Measurements from ENCODE around the gene SYT14.

- TF ChIP-seq POLR2A (IDR thresholded peaks at IDR 0.05), result no peak
- TF ChIP-seq CTCF (IDR thresholded peaks at IDR 0.05), result no peak
Observed at GRCh38 chr1:210151052-210151672, 213.1 kb downstream of the SYT14 start.
